ENCODE results near the gene TUBB4A. TPM values are rescaled to one million over a fixed set of nuclear protein-coding genes. Genes with fewer than 3 reads are reported as not detected.

The TUBB4A gene
- total and polyA plus RNA-seq, 4 donors: 0.68 to 0.90 TPM; not detected in 2

DNA sequence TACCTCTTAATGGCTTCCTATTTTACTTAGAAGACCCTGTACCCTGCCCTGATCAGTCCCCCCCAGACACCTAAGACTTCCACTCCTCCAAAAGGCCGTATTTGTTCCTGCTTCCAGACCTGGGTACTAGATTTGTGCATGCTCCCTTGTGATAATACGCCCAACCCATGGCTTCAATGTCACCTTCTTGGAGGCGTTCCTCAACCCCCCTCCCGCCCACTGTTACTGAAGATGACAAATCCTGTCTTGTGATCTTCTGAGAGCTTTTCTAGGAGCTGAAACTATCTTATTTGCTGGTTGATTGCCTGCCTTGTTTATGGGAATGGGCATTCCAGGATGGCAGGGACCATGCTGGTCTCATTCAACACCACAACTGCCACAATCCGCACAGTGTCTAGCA, 51.9 kb downstream of the TUBB4A start:
- DNase-seq (no peak), ATAC-seq (ENCODE audit: low FRiP score) (no peak)
- H3K27ac ChIP-seq (ENCODE audit: low read depth in 1 of 2, low read length in 2 of 2): no peak overlapping the region
- no peak overlapping the region for H3K4me3 ChIP-seq (ENCODE audit: low read length in 2 of 2)
- peaks cover 4 to 5% of the 10 kb centered on the region in 2 donors for H3K36me3 ChIP-seq (ENCODE audit: control insufficient read depth in 1 of 2, insufficient read depth in 2 of 2, low read length in 1 of 2)
- intact Hi-C loops (cut with DNase I): no loop called here
- 96 to 99% methylated on average over 5 of the region's 5 CpGs for WGBS, 2 donors
- no peaks in the 10 kb centered on the region for H3K27me3 ChIP-seq (ENCODE audit: control insufficient read depth in 1 of 2, insufficient read depth in 2 of 2, low read length in 1 of 2)
- H3K4me1 ChIP-seq (ENCODE audit: control insufficient read depth in 1 of 2, insufficient read depth in 2 of 2, low read length in 2 of 2): no peaks in the 10 kb centered on the region
- no peaks in the 10 kb centered on the region for H3K9me3 ChIP-seq (ENCODE audit: control insufficient read depth, low read length)

DNA sequence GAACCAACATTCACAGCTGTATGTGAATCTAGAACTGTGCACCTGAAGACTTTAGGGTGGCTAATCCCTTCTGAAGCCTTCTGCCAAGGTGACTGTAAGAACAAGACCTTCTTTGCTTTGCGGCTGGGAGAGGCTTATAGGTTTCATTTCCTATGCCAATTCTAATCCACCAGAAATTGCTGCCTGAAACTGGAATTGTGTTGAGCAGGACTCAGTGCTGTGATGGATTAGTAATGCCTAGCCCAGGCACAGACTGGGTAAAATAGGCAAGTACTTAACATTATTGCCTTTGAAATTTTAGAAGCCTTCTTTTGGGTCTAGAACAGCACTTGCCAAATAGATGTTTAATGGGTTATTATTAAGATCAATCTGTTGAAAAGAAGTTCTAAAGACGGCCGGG, 54.1 kb downstream of the TUBB4A start:
- Histone ChIP-seq H3K4me1 (ENCODE audit: control insufficient read depth in 1 of 2, insufficient read depth in 2 of 2, low read length in 2 of 2) (no peaks in the 10 kb centered on the region), H3K4me3 (ENCODE audit: low read length in 2 of 2) (no peak overlapping the region), H3K9me3 (ENCODE audit: control insufficient read depth, low read length) (no peaks in the 10 kb centered on the region), H3K27me3 (ENCODE audit: control insufficient read depth in 1 of 2, insufficient read depth in 2 of 2, low read length in 1 of 2) (no peaks in the 10 kb centered on the region), H3K36me3 (ENCODE audit: control insufficient read depth in 1 of 2, insufficient read depth in 2 of 2, low read length in 1 of 2) (peaks cover 0 to 6% of the 10 kb centered on the region in 2 donors), H3K27ac (ENCODE audit: low read depth in 1 of 2, low read length in 2 of 2) (no peak overlapping the region)
- intact Hi-C loops (cut with DNase I): no loop called here
- no peak for DNase-seq
- no peak for ATAC-seq (ENCODE audit: low FRiP score)
- 92 to 94% methylated on average over 3 of the region's 3 CpGs for WGBS, 2 donors

DNA sequence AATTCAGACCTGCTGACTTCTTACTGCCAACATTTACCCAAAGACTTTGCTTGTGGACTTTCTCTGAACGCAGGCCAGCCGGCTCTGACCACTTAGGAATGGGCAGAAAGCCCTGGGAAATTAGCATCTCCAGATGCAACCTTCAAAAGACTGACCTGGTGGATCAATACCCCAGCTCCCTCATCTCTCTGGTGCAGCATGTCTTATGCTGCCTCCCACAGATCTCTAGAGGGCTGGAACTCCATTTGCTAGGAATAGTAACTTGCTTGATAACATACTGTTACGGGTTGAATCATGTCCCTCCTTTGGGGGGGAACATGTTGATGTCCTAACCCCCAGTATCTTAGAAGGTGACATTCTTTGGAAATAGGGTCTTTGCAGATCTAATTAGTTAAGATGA, 55.7 kb downstream of the TUBB4A start:
- no peak for ATAC-seq (ENCODE audit: low FRiP score)
- DNase-seq: no peak
- H3K27ac ChIP-seq (ENCODE audit: low read depth in 1 of 2, low read length in 2 of 2): no peak overlapping the region
- no peak overlapping the region for H3K4me3 ChIP-seq (ENCODE audit: low read length in 2 of 2)
- no peaks in the 10 kb centered on the region for H3K9me3 ChIP-seq (ENCODE audit: control insufficient read depth, low read length)
- no peaks in the 10 kb centered on the region for H3K4me1 ChIP-seq (ENCODE audit: control insufficient read depth in 1 of 2, insufficient read depth in 2 of 2, low read length in 2 of 2)
- peaks cover 0 to 4% of the 10 kb centered on the region in 2 donors for H3K36me3 ChIP-seq (ENCODE audit: control insufficient read depth in 1 of 2, insufficient read depth in 2 of 2, low read length in 1 of 2)
- intact Hi-C loops (cut with DNase I): no loop called here
- 94 to 95% methylated on average over 3 of the region's 3 CpGs for WGBS, 2 donors
- H3K27me3 ChIP-seq (ENCODE audit: control insufficient read depth in 1 of 2, insufficient read depth in 2 of 2, low read length in 1 of 2): no peaks in the 10 kb centered on the region

Other genes starting within 250 kb of the TUBB4A start
- 10 to 100 TPM; 54.8 to 55.5 TPM for gene MLLT1, start 222.3 kb downstream of the TUBB4A start, total RNA-seq
- gene MLLT1, start 222.3 kb downstream of the TUBB4A start, polyA plus RNA-seq: 10 to 100 TPM; 14.9 to 34.3 TPM
- gene ACER1, start 168.7 kb downstream of the TUBB4A start, total RNA-seq: not detected
- under 1 TPM in 1 of 2 donors, not detected in 1; 0.10 TPM for gene ACER1, start 168.7 kb downstream of the TUBB4A start, polyA plus RNA-seq
- gene CLPP, start 140.8 kb downstream of the TUBB4A start, total RNA-seq: 10 to 100 TPM; 46.7 to 47.8 TPM
- 10 to 100 TPM; 44.8 to 52.9 TPM for gene CLPP, start 140.8 kb downstream of the TUBB4A start, polyA plus RNA-seq
- 10 to 100 TPM; 36.5 to 44.6 TPM for gene ALKBH7, start 129.5 kb downstream of the TUBB4A start, total RNA-seq
- 100 to 1,000 TPM in 1 of 2 donors, 10 to 100 TPM in 1; 87.5 to 124 TPM for gene ALKBH7, start 129.5 kb downstream of the TUBB4A start, polyA plus RNA-seq
- 1 to 10 TPM; 1.0 to 2.2 TPM for gene PSPN, start 126.4 kb downstream of the TUBB4A start, total RNA-seq
- 1 to 10 TPM in 1 of 2 donors, under 1 TPM in 1; 0.95 to 1.1 TPM for gene PSPN, start 126.4 kb downstream of the TUBB4A start, polyA plus RNA-seq
- 10 to 100 TPM; 35.7 to 45.2 TPM for gene GTF2F1, start 109.1 kb downstream of the TUBB4A start, total RNA-seq
- gene GTF2F1, start 109.1 kb downstream of the TUBB4A start, polyA plus RNA-seq: 10 to 100 TPM; 41.7 to 59.4 TPM
- gene KHSRP, start 77.5 kb downstream of the TUBB4A start, total RNA-seq: 100 to 1,000 TPM; 137 to 151 TPM
- 10 to 100 TPM; 69.7 to 81.1 TPM for gene KHSRP, start 77.5 kb downstream of the TUBB4A start, polyA plus RNA-seq
- under 1 TPM in 1 of 2 donors, not detected in 1; 0.23 TPM for gene SLC25A41, start 68.5 kb downstream of the TUBB4A start, total RNA-seq
- gene SLC25A41, start 68.5 kb downstream of the TUBB4A start, polyA plus RNA-seq: 1 to 10 TPM in 1 of 2 donors, not detected in 1; 1.8 TPM
- gene SLC25A23, start 42.5 kb downstream of the TUBB4A start, total RNA-seq: 10 to 100 TPM; 52.8 to 59.0 TPM
- gene SLC25A23, start 42.5 kb downstream of the TUBB4A start, polyA plus RNA-seq: 10 to 100 TPM; 37.9 to 48.1 TPM
- gene CRB3, start 38.0 kb downstream of the TUBB4A start, total RNA-seq: not detected
- 10 to 100 TPM in 1 of 2 donors, under 1 TPM in 1; 0.38 to 13.9 TPM for gene CRB3, start 38.0 kb downstream of the TUBB4A start, polyA plus RNA-seq
- 1 to 10 TPM; 3.9 to 7.6 TPM for gene DENND1C, start 20.5 kb downstream of the TUBB4A start, total RNA-seq
- 1 to 10 TPM in 1 of 2 donors, under 1 TPM in 1; 0.20 to 1.9 TPM for gene DENND1C, start 20.5 kb downstream of the TUBB4A start, polyA plus RNA-seq
- gene TNFSF9, start 28.7 kb upstream of the TUBB4A start, total RNA-seq: 1 to 10 TPM; 1.2 to 1.6 TPM
- not detected for gene TNFSF9, start 28.7 kb upstream of the TUBB4A start, polyA plus RNA-seq
- gene CD70, start 88.8 kb upstream of the TUBB4A start, total RNA-seq: under 1 TPM in 1 of 2 donors, not detected in 1; 0.42 TPM
- gene CD70, start 88.8 kb upstream of the TUBB4A start, polyA plus RNA-seq: not detected
- gene TNFSF14, start 167.9 kb upstream of the TUBB4A start, total RNA-seq: 10 to 100 TPM in 1 of 2 donors, 1 to 10 TPM in 1; 6.9 to 36.8 TPM
- under 1 TPM in 1 of 2 donors, not detected in 1; 0.13 TPM for gene TNFSF14, start 167.9 kb upstream of the TUBB4A start, polyA plus RNA-seq
- gene C3, start 218.3 kb upstream of the TUBB4A start, total RNA-seq: 1,000 to 10,000 TPM; 1,027 to 3,196 TPM
- gene C3, start 218.3 kb upstream of the TUBB4A start, polyA plus RNA-seq: 10 to 100 TPM in 1 of 2 donors, 1 to 10 TPM in 1; 9.1 to 17.8 TPM
- gene GPR108, start 235.3 kb upstream of the TUBB4A start, total RNA-seq: 10 to 100 TPM; 49.2 to 70.2 TPM
- gene GPR108, start 235.3 kb upstream of the TUBB4A start, polyA plus RNA-seq: 100 to 1,000 TPM in 1 of 2 donors, 10 to 100 TPM in 1; 33.1 to 117 TPM
- 100 to 1,000 TPM in 1 of 2 donors, 10 to 100 TPM in 1; 91.8 to 146 TPM for gene TRIP10, start 237.4 kb upstream of the TUBB4A start, total RNA-seq
- 100 to 1,000 TPM in 1 of 2 donors, 10 to 100 TPM in 1; 68.6 to 261 TPM for gene TRIP10, start 237.4 kb upstream of the TUBB4A start, polyA plus RNA-seq

Data from aorta (tissue), 5 donors.